H9 (cell line): Measurements from ENCODE around the gene DUT. TPM values are rescaled to one million over a fixed set of nuclear protein-coding genes. Genes with fewer than 3 reads are reported as not detected.
A peak's percentile ranks its signal among the peaks of the same experiment; 100 is the strongest.

Experiments used
- DNase-seq: peaks from one replicate; pipeline ENCODE4 v3.0.0-alpha.2; 2017
- H2AFZ ChIP-seq: one replicate; pipeline ENCODE4 v1.6.1; 2013; ENCODE audit warnings: mild to moderate bottlenecking, low read length, control low read depth, moderate library complexity
- H2AK5ac ChIP-seq: 2 replicates; pipeline ENCODE4 v1.6.1; 2013; ENCODE audit warnings: low read length, control low read depth, mixed read lengths; ENCODE audit not compliant: insufficient read length
- H2BK120ac ChIP-seq: one replicate; pipeline ENCODE4 v1.6.1; 2013; ENCODE audit warnings: low read depth, mild to moderate bottlenecking, low read length, control low read depth, inconsistent platforms; ENCODE audit not compliant: poor library complexity, severe bottlenecking
- H2BK12ac ChIP-seq: 2 replicates; pipeline ENCODE4 v1.6.1; 2013; ENCODE audit warnings: low read length, control low read depth, mixed read lengths, low read depth; ENCODE audit not compliant: insufficient read length
- H2BK15ac ChIP-seq: 2 replicates; pipeline ENCODE4 v1.6.1; 2013; ENCODE audit warnings: low read depth, low read length, control low read depth
- H2BK20ac ChIP-seq: one replicate; pipeline ENCODE4 v1.6.1; 2013; ENCODE audit warnings: low read depth, mild to moderate bottlenecking, low read length, control low read depth, inconsistent platforms; ENCODE audit not compliant: poor library complexity, severe bottlenecking
- H2BK5ac ChIP-seq: 2 replicates; pipeline ENCODE4 v1.6.1; 2013; ENCODE audit warnings: low read length, control low read depth, mixed read lengths; ENCODE audit not compliant: insufficient read length
- H3K14ac ChIP-seq: 2 replicates; pipeline ENCODE4 v1.6.1; 2013; ENCODE audit warnings: low read length, control low read depth; ENCODE audit not compliant: insufficient read depth
- H3K18ac ChIP-seq: 2 replicates; pipeline ENCODE4 v1.6.1; 2013; ENCODE audit warnings: low read depth, mild to moderate bottlenecking, mixed read lengths, low read length, control low read depth; ENCODE audit not compliant: insufficient read length
- H3K23ac ChIP-seq: 2 replicates; pipeline ENCODE4 v1.6.1; 2013; ENCODE audit warnings: low read length, control low read depth, mixed read lengths, low read depth; ENCODE audit not compliant: insufficient read length
- H3K23me2 ChIP-seq: 2 replicates; pipeline ENCODE4 v1.6.1; 2013; ENCODE audit warnings: low read depth, mild to moderate bottlenecking, mixed read lengths, low read length, control low read depth; ENCODE audit not compliant: insufficient read length, poor library complexity, severe bottlenecking
- H3K27ac ChIP-seq: 2 replicates; pipeline ENCODE4 v1.5.1; 2013; ENCODE audit warnings: low read length, control low read depth, mixed read lengths, low read depth; ENCODE audit not compliant: insufficient read length
- H3K27me3 ChIP-seq: 2 replicates; pipeline ENCODE4 v1.6.1; 2013; ENCODE audit warnings: low read length, control low read depth, inconsistent platforms; ENCODE audit not compliant: insufficient read depth
- H3K4ac ChIP-seq: 2 replicates; pipeline ENCODE4 v1.6.1; 2013; ENCODE audit warnings: low read depth, mild to moderate bottlenecking, control low read depth, inconsistent platforms, low read length, moderate library complexity
- H3K4me1 ChIP-seq: 2 replicates; pipeline ENCODE4 v1.6.1; 2013; ENCODE audit warnings: low read length, control low read depth, inconsistent platforms; ENCODE audit not compliant: insufficient read depth
- H3K4me2 ChIP-seq: 2 replicates; pipeline ENCODE4 v1.6.1; 2013; ENCODE audit warnings: low read length, control low read depth, mixed read lengths; ENCODE audit not compliant: insufficient read length, insufficient read depth
- H3K56ac ChIP-seq: 2 replicates; pipeline ENCODE4 v1.6.1; 2013; ENCODE audit warnings: low read depth, mild to moderate bottlenecking, mixed read lengths, low read length, control low read depth; ENCODE audit not compliant: insufficient read length
- H3K79me1 ChIP-seq: 2 replicates; pipeline ENCODE4 v1.6.1; 2013; ENCODE audit warnings: low read depth, mild to moderate bottlenecking, moderate library complexity, low read length, control low read depth, inconsistent platforms; ENCODE audit not compliant: insufficient read depth, poor library complexity, severe bottlenecking
- H3K79me2 ChIP-seq: 2 replicates; pipeline ENCODE4 v1.6.1; 2013; ENCODE audit warnings: low read length, control low read depth, inconsistent platforms; ENCODE audit not compliant: insufficient read depth
- H3K9ac ChIP-seq: 2 replicates; pipeline ENCODE4 v1.6.1; 2013; ENCODE audit warnings: low read length, control low read depth, mixed read lengths; ENCODE audit not compliant: insufficient read length; ENCODE audit errors: extremely low read depth
- H3K9me3 ChIP-seq: one replicate; pipeline ENCODE4 v1.6.1; 2013; ENCODE audit warnings: low read depth, low read length, inconsistent platforms; ENCODE audit not compliant: control insufficient read depth
- H3T11ph ChIP-seq: one replicate; pipeline ENCODE4 v1.6.1; 2013; ENCODE audit warnings: mild to moderate bottlenecking, low read length, control low read depth, inconsistent platforms
- H4K20me1 ChIP-seq: one replicate; pipeline ENCODE4 v1.6.1; 2013; ENCODE audit not compliant: control insufficient read depth, insufficient read length, insufficient read depth
- H4K5ac ChIP-seq: 2 replicates; pipeline ENCODE4 v1.6.1; 2013; ENCODE audit warnings: low read depth, mild to moderate bottlenecking, mixed read lengths, low read length, control low read depth; ENCODE audit not compliant: insufficient read length
- H4K8ac ChIP-seq: replicated peaks from 2 replicates; pipeline ENCODE4 v1.6.1; 2013; ENCODE audit warnings: low read length, control low read depth, mixed read lengths, low read depth; ENCODE audit not compliant: insufficient read length
- H4K91ac ChIP-seq: 2 replicates; pipeline ENCODE4 v1.6.1; 2013; ENCODE audit warnings: low read depth, mild to moderate bottlenecking, moderate library complexity, mixed read lengths, low read length, control low read depth; ENCODE audit not compliant: insufficient read length
- H3K27ac Mint-ChIP-seq, 3 experiments: 2 replicates in 2 of 3; 3 replicates in 1 of 3; pipeline ENCODE4 v1.8.0; 2020 to 2021; ENCODE audit warnings: mixed read lengths in 3 of 3, mild to moderate bottlenecking in 1 of 3, moderate library complexity in 1 of 3
- H3K27me3 Mint-ChIP-seq: 2 replicates; pipeline ENCODE4 v1.8.0; 2021; ENCODE audit warnings: low read depth, mild to moderate bottlenecking, moderate library complexity, mixed read lengths
- H3K36me3 Mint-ChIP-seq, 3 experiments: 2 replicates in 2 of 3; 3 replicates in 1 of 3; pipeline ENCODE4 v1.8.0; 2020 to 2021; ENCODE audit warnings: low read depth in 3 of 3, mixed read lengths in 3 of 3; ENCODE audit not compliant: insufficient read depth in 1 of 3
- H3K4me1 Mint-ChIP-seq, 2 experiments: 2 replicates each; pipeline ENCODE4 v1.8.0; 2020; ENCODE audit warnings: mixed read lengths in 2 of 2
- H3K4me3 Mint-ChIP-seq, 2 experiments: 2 replicates in 1 of 2; 3 replicates in 1 of 2; pipeline ENCODE4 v1.8.0; 2020 to 2021; ENCODE audit warnings: mild to moderate bottlenecking in 2 of 2, mixed read lengths in 2 of 2, moderate library complexity in 1 of 2
- H3K9me3 Mint-ChIP-seq, 2 experiments: 2 replicates in 1 of 2; 3 replicates in 1 of 2; pipeline ENCODE4 v1.8.0; 2020; ENCODE audit warnings: mild to moderate bottlenecking in 2 of 2, mixed read lengths in 2 of 2, moderate library complexity in 1 of 2
- WGBS: extraction: QIAGEN DNeasy Blood & Tissue Kit; methylation state at CpG from one replicate; pipeline ENCODE4 v1.1.7; 2013; ENCODE audit warnings: missing lambda C conversion rate, low lambda C conversion rate, mixed read lengths; ENCODE audit not compliant: insufficient read length; ENCODE audit errors: extremely low coverage; 5-methylcytosine and 5-hydroxymethylcytosine counted together
- total RNA-seq: library from RNA; stranded (reverse); gene quantifications from 2 replicates; pipeline ENCODE4 v1.2.1, GENCODE V29; 2021
- TF ChIP-seq, protein P1 (sequence below): fragments of 200-600 bp; sonication (generic); conservative IDR thresholded peaks from 3 replicates; pipeline ENCODE4 v1.8.0; 2021; ENCODE audit warnings: antibody characterized with exemption, mild to moderate bottlenecking

Gene DUT
- total RNA-seq, 1 experiment from 2014 or later = 137 TPM

DNA sequence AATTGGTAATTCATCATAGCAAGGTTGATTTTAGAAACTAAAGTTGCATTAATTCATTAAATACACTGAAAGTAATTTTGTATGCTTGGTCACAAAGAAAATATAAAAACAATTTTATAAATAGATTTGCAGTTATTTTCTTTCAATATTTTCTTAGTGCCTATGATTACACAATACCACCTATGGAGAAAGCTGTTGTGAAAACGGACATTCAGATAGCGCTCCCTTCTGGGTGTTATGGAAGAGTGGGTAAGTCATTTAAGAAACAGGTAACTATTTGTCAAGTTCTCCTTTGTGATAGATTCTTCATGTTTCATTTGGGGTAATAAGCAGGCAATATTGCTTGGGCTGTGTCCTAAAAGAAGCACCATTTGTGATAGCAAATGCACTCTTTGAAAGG, 3.0 kb downstream of the DUT start:
- H3K9ac ChIP-seq = no peak overlapping the region
- no CpG with 5 or more reads among the region's 2 CpGs for WGBS
- Mint-ChIP-seq H3K27me3 (no peaks in the 10 kb centered on the region), H3K27ac (no peak overlapping the region), H3K4me3 (peak overlapping the region in 1 of 2 experiments; percentile 16; a peak in 1 of 5 replicates), H3K4me1 (peaks cover 27 to 35% of the 10 kb centered on the region in 2 experiments), H3K36me3 (peaks cover 9 to 47% (median 31%) of the 10 kb centered on the region in 3 experiments), H3K9me3 (no peaks in the 10 kb centered on the region)
- H3K4me1 ChIP-seq = no peaks in the 10 kb centered on the region
- H3K18ac ChIP-seq = no peak overlapping the region
- H3K79me1 ChIP-seq = no peaks in the 10 kb centered on the region
- no peak overlapping the region for H3K56ac ChIP-seq
- no peak overlapping the region for H2AFZ ChIP-seq
- H4K5ac ChIP-seq = no peak overlapping the region
- no peak overlapping the region for H4K91ac ChIP-seq
- no peak overlapping the region for H2BK5ac ChIP-seq
- H3K9me3 ChIP-seq = no peaks in the 10 kb centered on the region
- no peak overlapping the region for H2BK12ac ChIP-seq
- no peak overlapping the region for H2BK120ac ChIP-seq
- H3K4ac ChIP-seq = no peak overlapping the region
- H3K23me2 ChIP-seq = peaks cover 14% of the 10 kb centered on the region
- H3K14ac ChIP-seq = no peak overlapping the region
- no peak overlapping the region for H3K23ac ChIP-seq
- TF ChIP-seq, protein P1, sequence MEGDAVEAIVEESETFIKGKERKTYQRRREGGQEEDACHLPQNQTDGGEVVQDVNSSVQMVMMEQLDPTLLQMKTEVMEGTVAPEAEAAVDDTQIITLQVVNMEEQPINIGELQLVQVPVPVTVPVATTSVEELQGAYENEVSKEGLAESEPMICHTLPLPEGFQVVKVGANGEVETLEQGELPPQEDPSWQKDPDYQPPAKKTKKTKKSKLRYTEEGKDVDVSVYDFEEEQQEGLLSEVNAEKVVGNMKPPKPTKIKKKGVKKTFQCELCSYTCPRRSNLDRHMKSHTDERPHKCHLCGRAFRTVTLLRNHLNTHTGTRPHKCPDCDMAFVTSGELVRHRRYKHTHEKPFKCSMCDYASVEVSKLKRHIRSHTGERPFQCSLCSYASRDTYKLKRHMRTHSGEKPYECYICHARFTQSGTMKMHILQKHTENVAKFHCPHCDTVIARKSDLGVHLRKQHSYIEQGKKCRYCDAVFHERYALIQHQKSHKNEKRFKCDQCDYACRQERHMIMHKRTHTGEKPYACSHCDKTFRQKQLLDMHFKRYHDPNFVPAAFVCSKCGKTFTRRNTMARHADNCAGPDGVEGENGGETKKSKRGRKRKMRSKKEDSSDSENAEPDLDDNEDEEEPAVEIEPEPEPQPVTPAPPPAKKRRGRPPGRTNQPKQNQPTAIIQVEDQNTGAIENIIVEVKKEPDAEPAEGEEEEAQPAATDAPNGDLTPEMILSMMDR = peak; percentile 40; the same call in 2 of the 3 replicates
- no peak overlapping the region for H3K27ac ChIP-seq
- no peak overlapping the region for H2BK20ac ChIP-seq
- H3K27me3 ChIP-seq = no peaks in the 10 kb centered on the region
- no peak overlapping the region for H4K8ac ChIP-seq
- no peak for DNase-seq
- no peak overlapping the region for H3K4me2 ChIP-seq
- no peak overlapping the region for H2AK5ac ChIP-seq
- H2BK15ac ChIP-seq = no peak overlapping the region
- H3T11ph ChIP-seq = no peak overlapping the region
- H4K20me1 ChIP-seq = no peaks in the 10 kb centered on the region
- no peaks in the 10 kb centered on the region; the same call in 1 of the 2 replicates for H3K79me2 ChIP-seq
